GM21528 (cell line): Measurements from ENCODE around the gene RNF8.
"Not testable (repeated sequence)": the region's sequence is repeated elsewhere in the genome, so short reads cannot be mapped to it uniquely, and the experiment has no call there.

Source experiments
- ATAC-seq: cut with Tn5 transposase; IDR thresholded peaks from one replicate; pipeline ENCODE4 v1.9.1; 2021; ENCODE audit warnings: mild to moderate bottlenecking, moderate library complexity; ENCODE audit not compliant: unreplicated experiment, low FRiP score

Gene RNF8

DNA sequence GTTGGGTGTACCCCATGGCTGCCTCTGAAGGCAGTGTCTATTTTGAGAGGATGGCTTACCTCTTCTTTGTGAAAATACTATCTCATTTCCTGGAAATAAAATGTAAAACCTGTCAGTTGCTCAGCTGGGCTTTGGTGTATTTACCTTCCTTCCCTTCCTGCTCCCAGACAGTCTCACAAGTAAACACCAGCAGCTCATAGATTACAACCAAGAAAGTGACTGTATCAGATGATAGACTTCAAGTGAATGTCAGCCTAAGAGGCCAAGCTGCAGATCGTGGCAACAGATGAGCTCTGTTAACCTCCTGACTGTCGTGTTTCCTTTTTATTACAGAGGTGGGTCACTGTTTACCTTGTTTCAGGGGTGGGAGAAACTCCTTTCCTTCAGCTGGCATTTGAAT lies 37.3 kb downstream of the RNF8 start:
- no peak for ATAC-seq

GRCh38 chr6:37392821-37393220 lies 39.0 kb downstream of the RNF8 start:
- no peak for ATAC-seq

GRCh38 chr6:37393381-37393929 lies 39.7 kb downstream of the RNF8 start:
- ATAC-seq: no peak

DNA sequence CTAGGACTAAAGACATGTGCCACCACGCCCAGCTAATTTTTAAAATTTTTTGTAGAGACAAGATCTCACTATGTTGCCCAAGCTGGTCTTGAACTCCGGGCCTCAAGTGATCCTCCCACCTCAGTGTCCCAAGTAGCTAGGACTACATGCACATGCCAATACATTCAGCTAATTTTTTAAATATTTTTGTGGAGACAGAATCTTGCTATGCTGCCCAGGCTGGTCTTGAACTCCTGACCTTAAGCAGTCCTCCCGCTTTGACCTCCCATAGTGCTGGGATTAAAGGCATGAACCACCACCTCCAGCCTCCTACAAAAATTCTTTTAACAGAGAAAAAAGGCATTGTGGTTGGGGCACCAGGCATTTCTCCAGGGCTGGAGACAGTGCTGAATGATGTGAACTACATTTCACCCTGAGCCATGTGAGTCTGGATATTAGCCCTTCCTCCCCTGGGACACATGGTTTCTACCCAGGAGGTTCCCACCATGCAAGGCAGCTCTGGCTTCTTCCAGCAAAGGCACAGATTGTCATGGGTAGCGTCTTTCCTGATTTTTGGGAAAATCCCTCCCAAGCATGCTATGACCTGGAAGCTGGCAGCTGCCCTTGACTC lies 42.9 kb downstream of the RNF8 start:
- ATAC-seq: no peak

DNA sequence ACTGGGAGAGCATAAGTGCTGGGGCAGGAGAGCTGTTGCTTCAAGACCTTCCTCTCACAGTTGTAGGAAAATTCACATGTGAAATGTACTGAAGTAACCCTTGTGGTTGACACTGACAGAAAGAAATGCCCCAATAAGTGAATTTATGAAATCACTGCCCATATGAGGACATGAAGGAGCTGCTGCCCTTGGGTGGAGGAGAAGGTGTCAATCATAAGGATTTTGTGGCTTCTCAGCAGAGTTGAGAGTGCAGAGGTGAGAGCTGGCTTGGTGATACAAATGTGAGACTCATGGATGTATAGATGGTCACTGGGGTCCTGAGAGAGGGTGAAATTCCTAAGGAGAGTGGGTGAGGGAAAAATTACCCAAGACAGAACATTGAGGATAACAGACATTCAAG lies 45.3 kb downstream of the RNF8 start:
- ATAC-seq: no peak

DNA sequence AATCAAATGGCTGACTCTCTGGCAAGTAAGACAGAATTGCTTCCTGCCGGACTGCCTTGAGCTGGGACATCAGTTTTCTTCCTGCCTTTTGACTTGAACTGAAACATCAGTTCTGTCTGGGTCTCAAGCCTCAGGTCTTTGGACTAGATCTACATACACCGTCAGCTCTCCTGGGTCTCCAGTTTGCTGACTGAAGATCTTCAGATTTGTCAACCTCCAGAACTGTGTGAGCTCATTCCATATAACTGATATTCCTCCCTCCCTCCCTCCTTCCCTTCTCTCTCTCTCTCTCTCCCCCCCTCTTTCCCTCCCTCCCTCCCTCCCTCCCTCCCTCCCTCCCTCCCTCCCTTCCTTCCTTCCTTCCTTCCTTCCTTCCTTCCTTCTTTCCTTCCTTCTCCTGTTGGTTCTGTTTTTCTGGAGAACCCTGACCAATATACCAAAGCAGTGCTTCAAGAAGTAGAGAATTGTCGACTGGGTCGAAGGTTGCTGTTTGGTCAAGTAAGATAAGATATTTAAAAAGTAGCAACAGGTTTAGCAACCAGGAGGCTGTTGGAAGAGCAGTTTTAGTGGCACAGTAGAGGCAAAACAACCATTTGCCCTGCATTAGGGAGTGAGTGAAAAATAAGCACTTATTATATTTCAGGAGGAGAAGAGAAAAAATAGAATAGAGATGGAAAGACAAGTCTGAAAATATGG lies 46.2 kb downstream of the RNF8 start:
- no peak for ATAC-seq

DNA sequence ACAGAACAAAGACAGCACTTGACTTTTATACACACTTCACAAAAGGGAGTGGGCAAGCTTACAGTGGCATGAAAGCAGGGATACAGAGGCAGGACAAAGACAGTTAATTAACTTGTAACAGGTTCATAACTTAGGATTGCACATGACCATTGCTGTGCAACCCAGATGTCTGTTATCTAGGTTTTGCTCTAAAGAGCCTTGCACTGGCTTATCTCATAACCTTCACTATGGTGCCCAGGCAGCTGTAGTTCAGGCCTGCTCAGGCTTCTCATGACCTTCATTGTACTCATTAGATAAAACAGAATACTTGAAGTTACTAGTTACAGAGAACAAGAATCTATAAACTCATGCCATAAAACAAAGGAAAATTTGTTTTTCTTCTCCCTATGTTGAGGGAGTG lies 47.9 kb downstream of the RNF8 start:
- ATAC-seq: not testable (repeated sequence)

DNA sequence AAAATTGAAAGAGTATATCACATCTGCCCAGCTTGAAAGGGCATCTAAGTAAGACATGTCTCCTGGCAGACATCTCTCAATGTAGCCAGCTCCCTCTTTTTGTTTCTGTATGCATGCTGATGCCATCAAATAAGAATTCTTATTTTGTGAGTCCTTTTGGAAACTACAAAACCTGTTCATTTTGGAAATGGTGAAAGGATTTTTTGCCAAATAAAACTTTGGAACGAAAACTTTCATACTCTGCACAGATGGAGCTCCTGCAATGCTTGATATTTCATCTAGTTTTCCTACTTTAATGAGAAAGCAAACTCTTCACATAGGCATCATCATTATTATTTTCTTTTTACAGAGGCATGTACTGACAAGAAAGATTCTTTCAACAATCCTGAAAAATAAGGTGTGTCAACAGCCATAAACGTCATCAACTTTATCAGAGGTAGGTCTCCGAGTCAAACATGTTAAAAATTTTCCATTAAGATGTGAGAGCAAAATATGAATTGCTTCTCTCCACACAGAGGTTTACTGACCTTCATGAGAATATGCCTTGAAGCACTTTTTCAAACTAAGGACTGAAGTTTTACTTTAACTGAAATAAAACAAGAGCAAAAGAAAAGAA lies 53.1 kb downstream of the RNF8 start:
- no peak for ATAC-seq

- no peak for ATAC-seq
Observed at GRCh38 chr6:37407948-37408347, 54.2 kb downstream of the RNF8 start.

GRCh38 chr6:37409501-37409900 lies 55.7 kb downstream of the RNF8 start:
- ATAC-seq: no peak

- no peak for ATAC-seq
Observed at GRCh38 chr6:37417393-37417792, 63.6 kb downstream of the RNF8 start.

GRCh38 chr6:37418722-37419121 lies 64.9 kb downstream of the RNF8 start:
- ATAC-seq: no peak

GRCh38 chr6:37426058-37426944 lies 72.5 kb downstream of the RNF8 start:
- ATAC-seq: no peak

DNA sequence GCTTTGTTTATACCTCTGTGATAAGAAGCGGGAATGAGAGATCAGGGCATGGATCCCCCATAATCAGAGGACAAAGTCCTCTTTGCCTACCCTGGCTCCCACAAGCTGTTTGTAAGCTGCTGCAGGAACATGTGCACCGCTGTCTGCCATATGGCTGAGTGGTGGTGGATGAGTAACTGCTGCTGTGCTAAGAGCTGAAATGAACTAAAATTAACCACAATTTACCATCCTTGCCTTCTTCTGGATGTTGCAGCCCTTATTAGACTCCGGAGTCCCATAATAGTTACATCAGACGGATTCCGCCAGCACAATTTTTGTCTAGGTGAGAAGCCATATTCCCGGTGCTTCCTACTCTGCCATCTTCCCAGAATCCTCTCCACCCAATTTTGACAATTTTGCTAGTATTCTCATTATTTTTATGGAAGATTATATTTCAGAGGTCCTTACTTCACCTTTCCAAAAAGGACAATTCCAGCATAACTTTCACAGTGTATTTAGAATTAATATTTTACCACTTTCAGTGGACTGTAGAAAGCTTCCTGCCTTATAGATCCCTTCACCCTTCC lies 73.2 kb downstream of the RNF8 start:
- ATAC-seq: no peak

DNA sequence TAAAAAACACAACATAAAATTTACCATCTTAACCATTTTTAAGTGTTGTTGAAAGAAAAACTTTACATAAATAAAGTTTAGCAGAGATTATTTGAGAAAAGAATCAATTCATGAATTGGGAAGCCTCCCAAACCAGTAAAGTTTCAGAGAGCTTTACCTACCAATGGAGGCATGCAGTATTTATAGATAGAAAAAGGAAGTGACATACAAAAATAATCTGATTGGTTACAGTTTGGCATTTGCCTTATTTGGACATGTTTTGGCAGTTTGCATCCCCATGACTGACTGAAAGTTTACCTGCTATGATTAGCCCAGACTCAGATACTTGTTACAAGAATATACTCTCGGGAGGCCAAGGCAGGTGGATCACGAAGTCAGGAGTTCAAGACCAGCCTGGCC lies 75.6 kb downstream of the RNF8 start:
- no peak for ATAC-seq

DNA sequence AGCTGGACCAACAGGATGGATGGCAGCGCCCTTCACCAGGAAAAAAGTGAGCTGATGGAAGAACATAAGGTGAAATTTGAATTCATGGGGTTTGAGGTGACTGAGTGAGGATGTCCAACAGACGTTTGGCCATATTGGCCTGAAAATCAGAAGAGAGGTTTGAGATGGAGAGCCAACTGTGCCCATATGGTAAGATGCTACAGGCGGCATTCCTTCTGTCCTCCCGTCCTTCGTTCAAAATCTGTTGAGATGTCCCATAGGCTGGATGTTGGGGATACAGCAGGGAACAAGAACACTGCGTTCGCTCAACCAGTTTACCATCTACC lies 78.8 kb downstream of the RNF8 start:
- peak; percentile 11 for ATAC-seq

DNA sequence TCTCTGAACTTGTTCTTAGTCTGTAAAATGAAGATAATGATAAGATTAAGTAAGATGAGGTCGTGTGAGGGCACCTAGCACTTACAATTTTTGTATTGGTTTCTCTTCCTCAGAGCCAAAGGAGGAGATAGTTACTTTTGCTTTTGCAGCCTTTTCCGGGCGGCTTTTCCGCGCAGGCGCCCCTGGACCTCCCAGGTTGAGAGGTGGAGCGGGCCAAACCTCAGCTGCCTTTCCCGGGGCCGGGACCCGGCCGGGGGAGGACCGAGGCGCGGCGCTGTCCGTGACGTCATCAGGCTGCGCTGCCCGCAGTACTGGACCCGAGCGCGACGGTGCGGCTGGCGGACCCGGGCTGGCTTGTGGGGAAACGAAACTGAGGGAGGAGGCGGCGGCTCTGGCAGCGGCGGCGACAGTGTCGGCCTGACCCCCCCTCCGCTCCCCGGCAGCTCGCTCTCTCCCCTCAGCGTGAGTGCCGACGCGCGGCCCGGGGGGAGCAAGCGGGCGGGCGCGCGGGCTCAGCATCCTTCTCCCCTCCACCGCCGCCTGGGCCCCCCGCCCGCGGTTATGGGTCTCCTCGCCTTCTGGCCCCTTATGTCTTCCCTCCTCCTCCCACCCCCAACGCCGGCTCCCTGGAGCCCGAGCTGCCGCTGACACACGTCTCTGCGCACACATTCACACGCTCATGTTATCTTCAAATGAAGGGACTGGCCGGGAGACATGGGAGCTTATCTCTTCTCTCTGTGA lies 79.3 kb downstream of the RNF8 start, which contains the start of gene CMTR1:
Gene CMTR1, plus strand, starts transcription at position 306 of the 741 bp plus-strand sequence. CDS start 2,409 bp downstream, outside the sequence.
- peak; percentile 75 for ATAC-seq

DNA sequence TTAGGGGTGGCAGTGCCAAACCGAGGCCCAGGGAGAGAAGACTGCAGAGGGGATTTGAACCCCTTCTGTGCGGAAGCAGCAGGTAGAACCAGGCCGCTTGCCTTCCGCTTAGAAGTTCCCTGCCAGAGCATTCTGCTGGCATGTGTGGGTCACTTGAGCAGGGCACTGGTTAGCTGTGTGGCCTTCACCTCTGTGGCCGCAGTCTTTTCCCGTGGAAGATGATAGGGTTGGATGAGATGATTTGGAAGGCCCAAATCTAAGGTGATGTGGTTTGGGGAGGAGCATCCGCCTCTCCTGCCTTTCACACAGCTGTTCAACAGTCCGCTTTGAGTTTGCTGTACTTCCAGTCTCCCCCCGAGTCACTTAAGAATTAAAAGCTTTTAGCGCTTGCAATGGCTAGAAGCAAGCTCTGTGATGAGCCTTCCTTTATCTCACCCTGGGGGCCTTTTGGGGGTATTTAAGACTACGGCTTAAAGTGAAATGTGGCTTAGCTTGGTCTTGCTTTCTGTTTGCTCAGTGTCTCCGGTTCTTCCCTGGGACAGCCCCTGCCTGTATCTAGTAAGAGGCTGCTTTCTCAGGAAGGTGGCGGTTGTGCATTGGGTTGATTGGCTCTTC lies 80.0 kb downstream of the RNF8 start:
- ATAC-seq: peak; percentile 33

DNA sequence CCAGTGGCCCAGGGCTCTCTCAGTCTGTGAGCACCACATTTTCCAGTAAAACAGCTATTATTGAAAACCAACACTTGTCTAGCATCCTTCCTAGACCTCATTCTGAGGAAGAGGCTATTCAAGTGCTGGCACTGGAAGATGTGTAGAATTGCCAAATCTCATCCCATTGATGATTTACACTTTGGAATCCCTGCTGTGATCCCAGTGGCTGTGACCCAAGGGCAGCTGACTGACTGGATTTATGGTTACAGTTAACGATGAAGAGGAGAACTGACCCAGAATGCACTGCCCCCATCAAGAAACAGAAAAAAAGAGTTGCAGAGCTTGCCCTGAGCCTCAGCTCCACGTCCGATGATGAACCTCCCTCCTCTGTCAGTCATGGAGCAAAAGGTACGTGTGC lies 81.6 kb downstream of the RNF8 start:
- no peak for ATAC-seq
